CD4-positive, alpha-beta T cell treated with Interleukin-4 for 4 hours (primary cell): Measurements from ENCODE around the gene DOCK4.

ENCODE experiments used
- DNase-seq: peaks from one replicate; pipeline ENCODE4 v3.0.0-alpha.2; 2020

DOCK4 gene

DNA sequence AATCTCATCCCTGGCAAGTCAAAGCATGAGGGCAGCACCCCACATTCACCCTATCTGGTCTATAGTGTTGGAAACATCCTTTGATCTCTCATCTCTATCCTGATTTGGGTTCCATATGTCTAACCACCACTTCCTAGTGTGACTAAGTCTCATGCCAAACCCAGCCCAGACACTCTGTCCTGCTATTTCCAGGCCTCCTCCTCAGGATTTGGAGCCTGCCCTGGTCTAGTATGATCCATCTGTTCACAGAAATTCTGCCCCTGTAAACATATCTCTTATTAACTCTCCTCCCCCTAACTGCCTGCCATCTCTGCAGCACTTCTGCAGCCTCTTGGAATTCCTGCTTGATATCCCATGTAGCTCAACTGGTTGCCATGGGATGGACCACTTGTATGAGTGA is 323.0 kb downstream of the DOCK4 start:
- DNase-seq, result no peak

DNA sequence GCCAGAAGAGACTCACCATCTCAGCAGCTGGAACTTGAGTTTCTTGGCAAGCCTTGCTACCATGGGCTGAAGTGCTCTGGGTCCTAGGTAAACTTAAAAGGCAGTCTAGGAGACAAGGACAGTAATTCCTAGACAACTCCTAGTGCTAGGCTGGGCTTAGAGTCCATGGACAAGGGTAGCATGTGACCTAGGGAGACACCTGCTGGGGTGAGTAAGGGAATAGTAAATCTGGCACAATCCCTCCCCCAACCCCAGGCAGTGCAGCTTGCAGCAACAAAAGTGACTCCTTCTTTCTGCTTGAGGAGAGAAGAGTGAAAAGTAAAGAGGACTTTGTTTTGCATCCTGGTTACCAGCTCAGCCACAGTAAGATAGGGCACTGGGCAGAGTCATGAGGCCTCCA is 327.4 kb downstream of the DOCK4 start:
- no peak for DNase-seq

DNA sequence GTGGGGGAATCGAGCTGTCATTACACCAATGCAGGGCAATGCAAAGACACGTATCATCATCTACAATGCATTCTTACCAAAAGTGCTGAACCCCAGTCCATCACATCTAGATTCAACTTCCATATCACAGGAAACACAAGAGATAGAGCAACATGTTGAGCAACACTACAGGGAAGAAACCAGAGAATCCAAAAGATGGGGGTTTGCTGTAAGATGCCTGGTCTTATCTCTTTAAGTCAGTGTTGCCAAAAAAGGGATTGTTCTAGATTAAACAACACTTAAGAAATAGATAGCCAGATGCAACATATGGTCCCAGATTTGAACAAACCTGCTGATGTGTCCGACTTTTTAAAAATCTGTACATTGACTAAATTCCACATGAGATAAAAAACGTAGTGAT is 328.3 kb downstream of the DOCK4 start:
- no peak for DNase-seq

DNA sequence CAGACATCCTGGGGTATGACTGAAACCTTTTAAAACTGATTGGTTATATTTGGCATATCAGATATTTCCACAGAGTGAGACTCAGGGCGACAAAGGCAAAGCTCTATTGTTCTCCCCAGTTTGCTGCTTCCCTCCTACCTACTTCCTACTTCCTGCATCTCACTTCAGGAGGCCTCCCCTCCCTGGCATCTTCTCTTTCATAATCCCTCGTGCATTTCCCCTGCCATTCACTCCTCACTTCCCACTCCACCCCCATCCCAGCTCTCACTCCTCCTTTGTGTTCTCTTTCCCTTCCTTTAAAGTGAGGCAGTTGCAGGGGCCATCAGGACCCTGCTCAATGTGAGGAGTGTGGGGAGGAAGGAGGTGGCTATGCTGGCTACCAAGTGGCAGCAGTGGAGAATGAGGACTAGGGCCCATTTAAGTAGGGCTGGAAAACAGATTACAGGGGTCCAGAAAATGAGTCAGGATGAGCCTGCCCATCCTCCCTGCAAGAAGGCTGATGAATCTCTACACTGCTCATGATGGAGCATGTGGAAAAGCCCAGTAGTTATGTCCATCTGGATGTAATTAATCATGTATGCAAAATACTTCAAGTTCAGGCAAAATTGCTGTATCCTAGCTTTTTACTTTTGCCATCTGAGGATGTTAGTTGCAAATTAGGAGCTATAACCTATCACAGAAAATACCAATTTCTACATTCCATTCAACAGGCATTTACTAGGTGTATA is 332.1 kb downstream of the DOCK4 start:
- no peak for DNase-seq

DNA sequence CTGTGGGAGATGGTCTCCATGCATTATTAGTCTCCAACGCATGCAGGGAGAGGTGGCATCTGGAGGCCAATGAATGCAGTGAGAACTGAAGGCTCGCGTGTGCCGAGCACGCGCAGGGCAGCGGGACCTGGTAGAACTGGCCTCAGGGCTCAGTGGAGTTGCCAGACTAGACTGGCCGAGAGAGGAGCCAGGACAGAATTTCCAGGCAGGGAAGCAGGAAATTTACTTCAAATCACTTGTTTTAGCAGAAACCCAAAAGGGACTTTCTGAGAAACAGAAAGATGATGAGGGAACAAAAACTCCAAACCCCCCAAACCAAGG is 332.9 kb downstream of the DOCK4 start:
- DNase-seq, result no peak

DNA sequence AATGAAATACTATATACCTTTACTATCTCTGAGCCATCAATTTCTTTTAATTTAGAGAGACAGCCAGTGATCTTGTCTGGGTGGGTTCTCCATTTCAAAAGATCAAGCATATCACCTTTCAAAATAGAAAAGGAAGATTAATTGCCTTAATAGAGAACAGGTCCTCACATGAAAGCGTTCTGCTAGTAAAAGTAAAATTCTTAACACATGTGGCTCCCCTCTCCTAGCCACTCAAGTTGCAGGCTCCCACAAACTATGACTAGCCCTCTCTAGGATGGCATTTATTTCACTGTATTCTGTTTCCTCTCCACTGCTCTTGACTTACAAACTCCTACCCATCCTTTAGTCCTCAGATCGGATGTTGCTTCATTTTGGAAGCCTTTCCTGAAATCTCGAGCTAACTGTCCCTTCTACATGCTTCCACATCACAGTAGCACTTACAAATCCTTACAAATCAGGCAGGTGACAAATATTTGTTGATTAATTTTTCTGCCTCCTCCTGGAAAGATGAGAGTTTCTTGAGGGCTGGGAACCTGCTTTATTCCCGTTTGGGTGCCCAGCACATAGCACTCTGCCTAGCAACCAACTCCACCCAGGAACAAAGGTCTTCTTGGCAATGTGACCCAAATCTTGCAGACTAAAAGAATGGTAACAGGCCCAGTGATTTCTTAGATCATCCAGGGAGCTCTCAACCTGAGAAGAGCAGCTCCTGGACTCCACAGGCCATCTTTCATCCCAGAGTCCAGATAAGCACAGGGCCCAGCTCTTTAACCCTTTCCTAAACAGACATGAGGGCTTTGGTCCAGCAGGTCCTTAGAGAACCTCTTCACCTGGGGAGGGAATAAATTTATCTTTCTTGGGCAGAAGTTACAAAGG is 333.5 kb downstream of the DOCK4 start:
- no peak for DNase-seq

DNA sequence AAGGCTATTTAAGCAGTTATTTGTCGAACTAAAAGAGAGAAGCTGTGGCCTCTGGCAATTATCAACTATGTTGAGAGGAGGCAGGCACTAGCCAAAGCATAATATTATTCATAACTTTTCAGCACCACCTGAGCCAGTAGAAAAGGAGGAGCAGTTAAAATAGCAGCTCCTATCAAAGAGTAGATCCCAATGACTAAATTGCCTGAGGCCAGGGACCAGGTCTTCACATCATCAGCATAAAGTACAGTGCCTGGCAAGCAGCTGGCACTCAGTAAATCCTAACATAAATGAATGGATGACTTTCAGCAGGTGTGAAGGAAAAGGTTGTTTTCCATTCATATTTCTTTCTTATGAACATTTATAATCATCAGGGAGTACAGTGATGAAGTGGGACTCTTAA is 334.9 kb downstream of the DOCK4 start:
- DNase-seq, result no peak

DNA sequence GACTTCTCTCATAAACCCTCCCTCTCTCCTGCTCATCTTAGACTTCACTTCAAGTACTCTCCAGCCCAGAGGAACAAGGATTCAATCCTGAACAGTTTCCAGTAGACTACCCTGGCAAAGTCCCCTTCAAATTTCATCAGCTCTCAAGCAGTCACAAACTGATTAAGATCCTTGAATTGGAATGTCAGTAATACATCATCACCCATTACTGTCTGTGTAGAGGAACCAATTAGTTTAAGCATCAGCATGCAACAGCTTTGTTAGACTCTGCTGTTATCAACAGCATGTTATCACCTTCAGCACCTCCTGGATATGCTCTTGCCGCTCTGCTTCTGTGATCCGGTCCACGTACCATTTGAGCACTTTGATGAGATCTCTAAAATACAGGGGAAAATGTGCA is 336.9 kb downstream of the DOCK4 start:
- DNase-seq, result no peak

DNA sequence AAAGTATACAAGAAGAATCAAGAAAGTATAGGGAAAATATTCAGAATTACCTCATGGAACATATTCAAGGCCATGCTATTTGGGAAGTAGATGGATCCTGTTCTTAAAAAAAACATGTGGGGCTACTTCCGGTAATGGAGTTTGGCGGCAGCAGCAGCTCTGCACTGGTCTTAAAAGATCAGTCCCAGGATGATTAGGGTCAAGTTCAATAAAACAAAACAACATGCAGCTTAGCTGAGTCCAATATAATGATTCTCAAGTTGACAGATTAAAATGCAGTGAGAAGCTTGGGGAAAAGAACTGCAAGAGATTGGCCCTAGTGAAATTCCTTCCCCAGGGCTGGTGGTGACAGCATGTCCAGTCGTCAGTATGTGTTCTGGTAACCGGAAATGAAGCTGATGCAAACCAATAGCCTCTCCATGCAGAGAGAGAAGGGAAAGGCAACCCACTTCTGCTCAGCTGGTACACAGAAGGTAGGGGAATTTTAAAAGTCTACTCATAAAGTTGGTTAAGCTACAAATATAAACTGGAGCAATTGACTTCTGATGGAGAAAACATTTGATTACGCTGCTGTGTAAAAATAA is 338.8 kb downstream of the DOCK4 start:
- no peak for DNase-seq

DNA sequence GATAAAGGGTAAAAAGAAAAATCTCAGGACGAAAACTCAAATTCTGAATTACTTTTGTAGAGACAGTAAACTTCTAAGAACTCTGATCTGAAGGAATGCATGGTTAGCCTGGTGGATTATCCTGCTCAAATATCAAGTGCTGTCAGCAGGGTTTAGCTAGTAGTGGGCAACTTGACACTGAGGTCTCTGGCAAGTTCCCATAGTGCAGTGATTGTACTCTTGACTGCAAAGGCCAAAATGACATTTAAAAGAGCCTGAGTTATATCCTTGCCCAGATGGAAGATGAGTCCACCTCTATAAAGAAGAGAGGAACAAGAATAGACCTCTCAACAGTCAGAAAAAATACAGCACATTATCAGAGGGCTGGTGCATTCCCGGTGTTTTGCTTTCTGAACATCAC is 339.4 kb downstream of the DOCK4 start:
- DNase-seq, result no peak

DNA sequence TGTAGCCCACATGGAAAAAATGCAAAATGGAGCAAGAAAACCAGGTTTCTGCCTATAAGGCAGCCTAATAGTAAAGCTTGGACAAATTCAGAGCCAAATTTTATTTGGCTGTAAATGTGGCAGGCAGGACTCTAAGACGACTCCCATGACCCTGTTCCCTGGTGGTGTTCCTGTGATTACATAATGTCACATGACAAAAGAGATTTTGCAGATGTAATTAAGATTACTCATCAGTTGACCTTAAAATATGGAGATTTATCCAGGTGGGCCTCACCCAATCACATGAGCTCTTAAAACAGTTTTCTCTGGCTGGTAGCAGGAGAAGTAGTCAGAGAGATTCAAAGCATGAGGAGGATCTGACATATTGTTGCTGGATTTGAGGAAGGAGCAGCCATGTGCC is 340.8 kb downstream of the DOCK4 start:
- DNase-seq, result no peak

DNA sequence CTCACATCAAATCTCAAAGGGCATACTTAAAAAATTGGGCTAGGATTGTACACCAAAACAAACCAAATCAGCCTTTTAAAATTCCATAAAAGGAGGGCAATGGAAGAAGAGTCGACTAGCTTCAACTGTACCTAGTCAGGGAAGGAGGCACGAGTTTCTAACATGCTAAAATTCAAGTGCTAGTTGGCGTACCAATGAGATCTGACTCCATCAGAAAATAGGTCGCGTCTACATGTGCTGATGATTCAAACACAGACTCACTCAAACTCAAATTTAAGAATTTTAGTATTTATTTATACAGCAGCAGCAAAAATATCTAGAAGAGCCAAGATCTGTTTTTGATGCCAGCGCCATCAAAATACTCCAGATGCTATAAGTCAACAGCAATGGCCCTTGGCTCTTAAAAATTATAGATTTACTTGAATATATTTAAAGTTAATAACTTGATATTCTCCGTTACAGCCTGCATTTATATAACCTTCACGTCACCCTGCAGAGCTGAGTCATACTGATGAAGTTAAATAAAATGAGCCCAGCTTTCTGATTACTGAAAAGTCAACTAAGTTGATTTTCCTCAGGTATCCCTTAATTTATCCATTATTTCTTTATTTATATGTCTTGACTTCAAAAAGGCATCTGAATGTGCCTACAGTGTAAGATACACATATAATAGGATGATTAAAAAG is 341.8 kb downstream of the DOCK4 start:
- DNase-seq, result no peak

DNA sequence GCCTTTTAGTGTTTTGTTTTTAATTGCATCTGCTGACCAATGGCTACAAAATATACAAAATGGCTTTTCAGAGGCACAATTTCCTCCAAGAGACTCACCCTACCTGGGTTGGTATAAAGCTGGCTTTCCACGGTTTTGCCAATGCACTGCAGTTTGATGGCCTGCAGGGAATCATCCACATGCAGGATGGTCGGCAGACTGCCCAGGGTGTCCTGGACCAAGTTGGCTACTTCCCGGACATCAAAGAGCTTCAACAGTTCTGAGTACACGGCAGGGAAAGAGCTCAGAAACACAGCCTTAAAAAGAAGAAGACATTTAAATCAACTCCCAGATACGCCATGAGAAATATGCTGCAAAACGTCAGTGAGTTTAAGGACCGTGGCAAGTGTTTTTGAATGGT is 342.9 kb downstream of the DOCK4 start:
- no peak for DNase-seq

DNA sequence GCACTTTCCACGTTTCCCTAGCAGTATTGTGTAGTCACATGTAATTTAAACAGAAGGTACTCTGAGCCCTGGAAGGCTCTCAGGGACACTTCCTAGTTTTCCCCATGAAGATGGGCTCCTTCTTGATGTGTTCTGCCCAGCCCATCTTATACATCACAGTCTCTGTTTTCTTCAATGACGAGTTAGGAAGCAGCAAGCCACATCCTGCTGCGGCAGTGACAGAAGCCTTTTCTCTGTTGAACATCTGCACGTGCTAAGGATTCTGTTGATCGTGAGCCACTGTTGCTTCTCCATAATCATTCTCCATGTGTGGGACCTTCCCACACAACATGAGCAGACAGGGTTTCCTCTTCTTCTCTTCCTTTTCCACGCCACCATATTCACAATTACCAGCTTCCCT is 346.0 kb downstream of the DOCK4 start:
- no peak for DNase-seq

DNA sequence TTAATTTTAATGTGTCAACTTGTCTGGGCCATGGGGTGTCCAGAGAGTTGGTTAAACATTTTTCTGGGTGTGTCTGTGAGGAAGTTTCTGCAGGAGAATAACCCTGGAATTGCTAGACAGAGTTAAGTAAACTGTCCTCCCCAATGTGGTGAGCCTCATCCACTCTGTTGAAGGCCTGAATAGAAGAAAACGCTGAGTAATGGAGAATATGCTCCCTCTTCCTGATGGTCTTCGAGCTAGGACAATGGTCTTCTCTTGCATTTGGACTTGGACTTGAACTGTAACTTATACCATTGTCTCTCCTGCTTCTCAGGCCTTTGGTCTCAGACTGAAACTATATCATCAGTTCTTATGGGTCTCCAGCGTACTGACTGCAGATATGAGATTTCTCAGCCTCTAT is 347.9 kb downstream of the DOCK4 start:
- no peak for DNase-seq

DNA sequence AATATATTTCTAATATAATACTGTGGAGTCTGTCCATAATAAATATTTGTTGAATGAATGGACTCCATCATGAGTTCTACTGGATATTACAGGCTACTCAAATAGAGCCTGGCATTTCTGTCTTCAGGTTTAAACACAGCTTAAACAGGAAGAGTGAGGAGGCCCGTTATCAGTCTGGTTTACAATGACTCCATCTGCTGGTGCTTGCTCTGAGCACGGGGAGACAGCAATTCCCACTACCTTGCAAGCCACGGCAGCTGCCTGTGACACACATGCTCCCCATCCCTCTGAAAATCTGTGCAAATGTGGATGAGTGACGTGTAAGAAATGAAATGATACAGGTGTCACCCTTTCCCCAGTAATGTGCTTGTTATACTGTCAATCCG is 350.4 kb downstream of the DOCK4 start:
- DNase-seq, result no peak

DNA sequence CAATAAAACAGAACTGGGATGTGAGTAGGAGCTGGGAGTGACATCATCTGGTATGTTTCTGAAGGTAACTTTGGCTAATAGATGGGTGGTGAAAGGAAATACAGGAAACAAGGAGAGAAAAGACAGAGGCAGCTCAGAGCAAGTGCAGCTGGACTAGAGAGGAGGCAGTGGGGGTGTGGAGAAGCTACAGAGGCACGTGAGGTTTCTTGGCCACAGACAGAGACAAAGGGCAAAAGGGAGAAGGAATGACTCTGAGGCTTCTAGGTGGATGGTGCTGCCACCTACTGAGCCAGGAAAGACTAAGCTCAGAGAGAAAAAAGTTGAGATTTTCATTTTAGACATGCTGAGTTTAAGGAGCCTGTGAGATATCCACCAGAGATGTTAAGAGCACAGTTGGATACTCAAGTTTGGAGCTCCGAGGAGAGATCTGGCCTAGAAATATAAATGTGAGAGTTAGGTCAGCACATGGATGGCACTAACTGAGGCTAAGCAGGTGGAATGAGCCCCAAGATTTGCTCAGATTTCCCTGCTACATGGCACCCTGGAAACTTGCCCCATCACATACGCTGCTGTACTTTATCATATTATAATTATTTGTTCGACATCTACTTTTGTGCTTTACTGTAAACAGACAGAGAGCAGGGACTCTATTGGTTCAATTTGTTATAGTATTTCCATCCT is 350.9 kb downstream of the DOCK4 start:
- no peak for DNase-seq

DNA sequence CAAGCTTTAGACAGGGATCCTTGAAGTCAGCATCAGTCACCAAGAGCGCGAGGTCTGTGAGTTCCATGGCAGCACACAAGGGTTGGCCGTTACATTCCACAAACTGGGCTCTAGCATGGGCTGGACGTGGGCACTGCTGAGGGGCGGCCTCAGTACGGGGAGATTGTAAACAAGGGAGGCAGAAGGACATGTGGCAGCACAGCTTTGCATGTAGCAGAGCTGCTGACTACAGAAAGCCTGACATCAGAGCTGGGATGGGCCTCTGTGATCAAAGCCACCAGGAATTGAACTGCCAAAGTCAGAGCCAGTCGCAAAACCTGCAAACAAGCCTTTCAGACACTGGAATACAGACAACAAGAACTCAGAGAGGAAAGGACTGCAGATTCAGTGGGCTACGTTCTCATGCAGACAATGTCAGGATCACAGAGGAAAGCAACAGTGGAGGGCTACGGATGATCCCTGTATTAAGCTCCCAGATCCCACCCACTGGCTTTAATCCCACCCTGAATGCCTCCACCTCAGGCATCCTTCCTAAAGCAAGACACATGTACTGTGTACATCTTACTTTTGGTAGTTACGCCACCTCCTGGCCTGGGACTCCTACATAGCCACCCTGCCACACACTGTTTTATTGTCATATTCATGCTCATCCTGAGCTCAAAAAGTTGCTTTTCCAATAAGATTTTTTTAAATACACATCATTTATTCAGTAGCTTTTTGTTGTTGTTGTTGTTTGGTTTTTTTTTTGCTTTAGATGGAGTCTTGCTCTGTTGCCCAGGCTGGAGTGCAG is 352.8 kb downstream of the DOCK4 start:
- DNase-seq, result no peak

DNA sequence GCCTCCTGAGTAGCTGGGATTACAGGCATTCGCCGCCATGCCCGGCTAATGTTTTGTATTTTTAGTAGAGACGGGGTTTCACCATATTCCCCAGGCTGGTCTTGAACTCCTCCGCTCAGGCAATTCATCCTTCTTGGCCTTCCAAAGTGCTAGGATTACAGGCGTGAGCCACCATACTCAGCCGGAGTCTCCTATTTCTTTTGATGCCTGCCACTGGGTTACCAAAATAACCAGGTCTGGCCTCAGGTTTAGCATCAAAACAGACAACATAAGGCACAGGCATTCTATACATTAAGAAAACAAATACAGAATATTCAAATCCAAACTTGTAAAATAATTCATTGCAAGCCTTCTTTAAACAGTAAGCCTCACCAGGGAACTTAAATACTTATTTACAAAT is 354.1 kb downstream of the DOCK4 start:
- no peak for DNase-seq

DNA sequence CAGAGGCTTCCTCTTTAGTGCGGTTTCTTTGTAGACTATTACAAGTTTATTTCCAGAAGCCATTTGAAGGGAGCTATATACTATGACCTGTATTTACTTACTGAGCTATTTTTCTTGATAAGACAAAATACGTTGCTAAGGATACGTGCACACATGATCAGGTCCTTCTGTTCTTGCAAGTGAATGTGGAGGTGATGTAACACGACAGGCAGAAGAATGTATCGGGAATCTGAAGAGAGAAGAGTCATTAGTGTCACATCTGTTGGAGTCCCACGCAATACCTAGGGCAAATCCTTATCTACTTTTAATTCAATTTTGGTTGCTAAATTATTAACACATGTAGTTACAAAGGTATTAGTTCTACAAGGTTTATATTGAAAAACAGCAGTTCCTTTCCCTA is 359.3 kb downstream of the DOCK4 start:
- no peak for DNase-seq

DNA sequence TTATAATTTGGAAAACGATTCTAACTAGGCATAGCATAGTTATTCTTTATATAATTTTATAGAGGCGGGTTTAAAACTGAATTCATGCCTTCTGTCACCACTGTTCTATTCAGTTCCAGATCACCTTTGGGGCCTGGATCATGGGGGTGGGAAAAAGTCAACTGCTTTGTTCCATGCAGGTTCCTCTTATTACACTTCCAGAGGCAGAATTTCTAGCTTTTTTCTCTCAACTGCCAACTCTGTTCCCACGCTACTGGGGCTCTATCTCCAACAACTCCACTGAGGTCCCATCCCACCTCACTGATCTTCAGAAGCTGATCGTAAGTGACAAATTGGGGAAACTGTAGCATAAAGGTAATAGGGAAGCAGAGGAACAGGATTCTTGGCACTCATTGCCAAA is 360.3 kb downstream of the DOCK4 start:
- DNase-seq, result no peak
